ENCODE data around the gene TPRG1L.

TPRG1L gene

DNA sequence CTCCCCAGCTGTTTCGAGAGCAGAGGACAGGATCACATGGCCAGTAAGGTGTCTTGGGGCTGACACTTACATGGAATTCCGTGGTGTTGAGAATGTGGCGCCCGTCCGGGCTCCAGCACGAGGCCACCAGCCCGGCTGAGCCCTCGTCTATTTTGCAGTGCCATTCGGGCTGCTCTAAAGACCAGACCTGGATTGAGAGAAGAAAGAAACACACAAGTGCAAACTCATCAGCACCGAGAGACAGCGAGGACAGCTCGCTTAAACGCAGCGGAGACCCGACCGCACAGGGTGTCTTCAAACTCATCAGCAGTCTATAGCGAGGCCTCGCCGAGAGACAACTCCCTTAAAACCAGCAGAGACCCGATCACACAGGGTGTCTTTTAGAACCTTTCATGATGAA lies 21.8 kb downstream of the TPRG1L start:
- DNase-seq (ENCODE audit: low spot score), result no peak

DNA sequence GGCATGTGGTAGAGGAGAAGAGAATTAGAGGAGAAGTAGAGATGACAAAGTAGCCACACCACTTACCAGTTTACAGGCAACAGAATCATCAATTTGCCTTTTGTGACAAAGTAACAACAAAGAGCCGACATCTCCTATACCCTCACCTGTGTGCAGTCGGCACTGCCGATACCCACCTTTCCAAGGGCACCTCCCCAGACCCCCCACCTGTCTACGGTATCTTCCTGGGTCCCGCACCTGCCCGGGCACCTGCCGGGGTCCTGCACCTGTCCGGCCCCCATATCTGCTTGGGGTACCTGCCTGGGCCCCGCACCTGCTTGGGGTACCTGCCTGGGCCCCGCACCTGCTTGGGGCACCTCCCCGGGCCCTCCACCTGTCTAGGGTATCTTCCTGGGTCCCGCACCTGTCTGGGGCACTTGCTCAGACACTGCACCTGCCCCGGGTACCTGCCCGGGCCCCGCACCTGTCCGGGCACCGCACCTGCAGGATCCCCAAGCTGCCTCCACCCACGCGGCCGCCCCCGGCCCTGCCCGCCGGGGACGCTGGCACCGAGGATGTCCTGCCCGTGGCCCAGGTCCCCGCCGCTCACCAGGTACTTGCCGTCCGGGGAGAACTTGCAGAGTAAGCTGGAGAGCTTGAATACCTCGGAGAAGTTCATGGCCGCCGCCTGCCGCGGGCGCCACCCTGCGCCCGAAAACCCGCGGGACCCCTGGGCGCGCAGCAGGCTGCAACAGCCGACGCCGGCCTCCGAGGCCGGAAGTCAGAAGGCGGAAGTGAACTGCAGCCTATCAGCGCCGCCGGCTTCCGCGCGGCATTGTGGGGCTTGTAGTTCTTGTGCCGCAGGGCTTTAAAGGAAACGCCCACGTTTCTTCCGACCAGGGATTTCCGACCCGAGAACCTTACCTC lies 24.8 kb downstream of the TPRG1L start, which contains the start of gene WRAP73:
TSS of gene WRAP73 (minus strand) at position 762 of the 906 bp plus-strand sequence. CDS start at position 658, 104 bp downstream.
- DNase-seq (ENCODE audit: low spot score), result peak; percentile 91

DNA sequence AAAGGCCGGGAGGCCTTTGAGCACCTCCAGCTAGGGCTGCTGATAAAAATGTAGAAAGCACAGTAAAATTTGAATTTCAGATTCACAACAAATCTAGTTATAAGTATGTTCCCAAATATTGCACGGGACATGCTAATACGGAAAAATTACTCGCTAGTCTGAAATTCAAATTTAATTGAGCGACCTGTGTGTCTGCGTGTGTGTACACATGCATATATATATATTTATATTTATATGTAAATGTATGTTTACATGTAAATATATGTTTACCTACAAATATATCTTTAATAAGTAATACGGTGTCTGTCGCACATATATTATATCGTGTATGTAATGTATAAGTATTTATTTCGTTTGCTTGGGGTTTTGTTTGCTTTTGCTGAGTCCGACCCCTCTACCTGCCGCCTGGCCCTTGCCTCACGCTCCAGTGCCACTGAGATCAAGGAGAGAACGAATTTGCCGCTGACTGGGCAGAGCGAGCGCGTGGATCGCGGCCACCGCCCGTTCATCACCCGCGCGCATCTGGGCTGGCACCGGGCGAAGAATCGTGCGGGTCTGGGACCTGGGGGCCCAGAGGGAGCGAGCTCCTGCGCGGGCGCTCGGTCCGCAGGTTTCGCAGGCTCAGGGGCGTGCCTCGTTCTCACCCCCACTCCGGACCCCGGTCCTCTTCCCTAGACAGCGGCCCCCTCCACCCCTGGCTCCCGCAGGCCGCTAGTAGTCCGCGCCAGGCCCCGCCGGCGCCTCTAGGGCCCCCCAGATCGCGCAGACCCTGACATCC lies 25.6 kb downstream of the TPRG1L start:
- DNase-seq (ENCODE audit: low spot score), result no peak

DNA sequence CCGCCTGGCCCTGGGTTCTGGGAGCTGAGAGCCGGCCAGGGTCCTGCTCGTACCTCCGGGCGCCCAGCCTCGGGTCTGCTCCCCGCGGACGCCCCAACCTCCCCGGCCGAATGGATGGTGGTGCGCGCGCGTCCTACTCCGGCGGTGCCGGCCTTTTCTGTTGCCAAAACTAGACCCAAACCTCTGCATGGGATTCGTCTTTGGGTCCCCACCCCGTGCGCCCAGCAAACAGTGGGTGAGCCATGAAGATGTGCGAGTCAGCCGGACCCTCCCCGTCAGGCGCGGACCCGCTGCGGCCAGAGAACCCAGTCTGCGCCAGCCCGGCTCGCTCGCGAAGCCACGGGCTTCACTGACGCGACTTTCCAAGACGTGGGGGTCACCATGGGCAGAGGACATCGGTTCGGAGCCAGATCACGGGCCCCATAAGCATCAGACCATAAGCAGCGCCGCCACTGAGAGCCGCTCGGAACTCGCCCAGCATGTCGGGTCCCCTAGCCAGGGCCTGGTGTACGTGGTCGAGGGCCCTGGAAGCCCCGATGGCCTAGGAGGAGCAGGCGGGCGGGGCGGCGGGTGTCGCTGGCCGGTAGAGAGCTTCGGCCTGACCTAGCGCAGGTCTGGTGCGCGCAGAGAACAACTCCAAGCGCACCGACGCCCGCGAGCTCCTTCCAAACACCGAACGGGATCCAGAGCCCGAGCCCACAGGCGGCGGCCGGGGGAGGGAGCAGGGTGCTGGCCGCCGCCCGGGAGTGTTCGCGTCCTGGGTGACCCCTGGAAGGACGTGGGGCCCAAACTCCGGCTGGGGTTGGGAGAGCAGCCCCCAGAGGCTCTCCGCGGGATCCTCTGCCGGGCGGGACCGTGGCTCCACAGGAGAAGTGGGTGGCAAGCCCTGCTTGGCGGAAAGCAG lies 26.5 kb downstream of the TPRG1L start:
- DNase-seq (ENCODE audit: low spot score), result no peak

DNA sequence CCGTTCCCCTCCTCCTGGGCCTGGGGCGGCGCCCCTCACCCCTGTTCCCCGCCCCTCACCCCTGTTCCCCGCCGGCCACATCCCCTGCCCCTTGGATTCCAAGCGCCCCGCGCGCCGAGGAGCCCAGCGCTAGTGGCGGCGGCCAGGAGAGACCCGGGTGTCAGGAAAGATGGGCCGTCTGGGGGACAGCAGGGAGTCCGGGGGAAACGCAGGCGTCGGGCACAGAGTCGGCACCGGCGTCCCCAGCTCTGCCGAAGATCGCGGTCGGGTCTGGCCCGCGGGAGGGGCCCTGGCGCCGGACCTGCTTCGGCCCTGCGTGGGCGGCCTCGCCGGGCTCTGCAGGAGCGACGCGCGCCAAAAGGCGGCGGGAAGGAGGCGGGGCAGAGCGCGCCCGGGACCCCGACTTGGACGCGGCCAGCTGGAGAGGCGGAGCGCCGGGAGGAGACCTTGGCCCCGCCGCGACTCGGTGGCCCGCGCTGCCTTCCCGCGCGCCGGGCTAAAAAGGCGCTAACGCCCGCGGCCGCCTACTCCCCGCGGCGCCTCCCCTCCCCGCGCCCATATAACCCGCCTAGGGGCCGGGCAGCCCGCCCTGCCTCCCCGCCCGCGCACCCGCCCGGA lies 27.2 kb downstream of the TPRG1L start, which contains the start of gene TP73:
TSS of gene TP73 (plus strand) at position 587 of the 618 bp plus-strand sequence. CDS start 29,850 bp downstream, outside the sequence.
- DNase-seq (ENCODE audit: low spot score), result no peak

DNA sequence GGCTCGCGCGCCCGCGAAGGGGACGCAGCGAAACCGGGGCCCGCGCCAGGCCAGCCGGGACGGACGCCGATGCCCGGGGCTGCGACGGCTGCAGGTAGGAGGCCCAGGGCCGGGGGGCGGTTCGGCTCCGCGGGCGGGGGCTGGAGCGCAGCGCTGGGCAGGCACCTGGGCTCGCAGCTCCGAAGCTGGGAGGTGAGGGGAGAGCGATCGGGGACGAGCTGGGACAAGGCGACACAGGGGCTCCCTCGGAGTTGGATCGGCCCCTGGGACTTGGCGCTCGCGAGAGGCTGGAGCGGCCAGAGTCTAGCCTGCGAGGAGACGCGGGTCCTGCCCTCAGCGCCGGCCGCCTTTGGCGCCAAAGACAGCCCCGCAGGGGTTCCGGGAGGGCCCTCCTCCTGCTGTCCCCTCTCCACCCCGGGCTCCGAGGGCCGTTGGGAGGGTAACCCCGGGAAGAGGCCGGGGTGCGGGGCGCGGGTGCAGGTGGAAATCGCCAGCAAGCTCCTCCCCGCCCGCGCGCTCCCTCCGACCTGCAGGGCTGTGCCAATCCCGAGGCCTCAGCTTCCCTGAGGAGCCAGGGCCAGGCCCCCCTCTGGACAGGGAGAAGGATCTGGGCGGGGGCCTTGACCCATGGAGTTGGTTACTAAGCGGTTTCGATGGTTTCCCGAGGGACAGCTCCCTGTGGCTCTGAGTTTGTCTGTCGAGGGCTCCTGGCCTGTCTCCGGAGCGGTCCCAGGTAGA lies 27.9 kb downstream of the TPRG1L start:
- no peak for DNase-seq (ENCODE audit: low spot score)

DNA sequence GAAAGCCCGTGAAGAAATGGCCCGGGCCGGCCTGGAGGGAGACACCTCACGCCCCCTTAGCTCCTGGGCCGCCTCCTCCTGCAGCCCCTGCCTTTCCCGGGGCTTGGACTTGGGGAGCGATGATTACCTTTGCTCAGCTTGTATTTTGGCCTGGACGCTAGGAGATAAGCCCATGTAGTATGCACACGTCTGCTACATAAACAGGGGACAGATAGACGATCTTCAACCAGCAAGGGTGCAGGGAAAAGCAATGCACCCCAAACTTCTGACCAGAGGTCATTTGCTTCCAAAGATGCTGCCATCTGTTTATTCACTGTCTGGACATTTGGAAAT lies 28.4 kb downstream of the TPRG1L start:
- DNase-seq (ENCODE audit: low spot score), result no peak

DNA sequence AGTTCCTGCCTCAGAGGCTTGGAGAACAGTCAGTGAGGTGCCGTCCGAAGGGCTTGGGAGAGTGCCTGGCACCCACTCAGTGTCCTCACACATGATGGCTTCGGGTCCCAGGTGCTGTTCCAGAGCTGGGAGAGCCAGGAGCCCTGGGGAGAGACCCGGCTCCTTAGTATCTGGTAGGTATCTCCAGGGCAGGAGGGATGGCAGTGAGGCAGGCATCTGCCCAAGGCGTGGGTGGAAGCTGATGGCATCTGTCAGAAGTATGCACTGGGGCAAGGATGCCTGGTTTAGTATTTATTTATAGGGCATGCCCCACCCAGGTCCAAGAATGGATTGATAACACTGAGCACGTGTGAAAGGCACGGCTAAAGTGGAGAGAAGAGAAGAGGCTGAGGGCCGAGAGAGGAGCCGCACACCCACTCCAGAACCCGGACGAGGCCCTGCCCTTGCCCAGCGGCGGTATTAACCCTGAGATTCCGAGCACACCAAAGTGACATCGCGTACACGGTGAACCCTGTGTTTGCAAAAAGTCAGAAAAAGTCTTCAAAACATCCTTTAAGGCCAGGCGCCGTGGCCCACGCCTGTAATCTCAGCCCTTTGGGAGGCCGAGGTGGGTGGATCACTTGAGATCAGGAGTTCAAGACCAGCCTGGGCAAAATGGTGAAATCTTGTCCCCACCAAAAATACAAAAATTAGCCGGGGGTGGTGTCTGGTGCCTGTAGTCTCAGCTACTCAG lies 29.9 kb downstream of the TPRG1L start:
- DNase-seq (ENCODE audit: low spot score), result no peak

DNA sequence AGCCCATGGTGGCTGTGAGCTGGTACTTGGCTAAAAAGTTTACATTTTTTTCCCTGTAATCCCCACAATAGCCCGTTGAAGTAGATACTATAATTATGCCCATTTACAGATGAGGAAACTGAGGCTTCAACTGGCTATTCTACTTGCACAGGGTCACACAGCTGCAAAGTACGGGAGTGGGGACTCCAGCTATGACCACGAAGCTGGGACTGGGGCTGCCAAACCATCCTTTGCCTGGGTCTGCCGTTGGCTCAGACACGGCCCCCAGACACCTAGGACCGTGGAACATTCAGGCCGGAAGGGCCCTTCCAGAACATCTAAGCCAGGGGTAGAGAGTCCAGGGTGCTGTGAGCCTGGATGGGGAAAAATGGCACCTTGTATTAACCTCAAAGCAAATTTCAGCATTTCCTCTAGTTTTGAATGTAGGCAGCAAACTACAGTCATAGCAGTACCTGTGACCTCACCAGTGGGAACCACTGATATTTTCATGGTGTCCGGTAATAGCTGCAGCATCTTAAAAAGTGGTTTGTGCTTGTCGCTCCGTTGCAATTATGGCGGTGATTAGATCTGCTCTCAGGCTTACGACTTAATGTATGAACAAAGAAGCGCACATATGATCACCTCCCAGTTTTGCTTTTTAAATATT lies 31.8 kb downstream of the TPRG1L start:
- DNase-seq (ENCODE audit: low spot score), result no peak

DNA sequence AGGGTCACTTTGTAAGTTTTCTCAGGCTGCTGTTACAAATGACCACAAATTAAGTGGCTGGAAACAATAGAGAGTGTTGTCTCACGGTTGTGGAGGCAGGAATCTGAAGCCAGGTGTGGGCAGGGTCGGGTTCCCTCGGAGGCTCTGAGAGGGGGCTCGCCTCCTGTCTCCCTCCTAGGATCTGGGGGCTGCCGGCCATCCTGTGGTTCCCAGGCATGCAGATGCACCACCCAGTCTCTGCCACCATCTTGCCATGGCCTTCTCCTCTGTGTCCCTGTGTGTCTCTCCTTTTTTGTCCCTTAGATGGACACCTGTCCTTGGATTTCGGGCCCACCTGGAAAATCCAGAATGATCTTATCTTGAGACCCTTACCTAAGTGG lies 32.3 kb downstream of the TPRG1L start:
- DNase-seq (ENCODE audit: low spot score), result no peak

DNA sequence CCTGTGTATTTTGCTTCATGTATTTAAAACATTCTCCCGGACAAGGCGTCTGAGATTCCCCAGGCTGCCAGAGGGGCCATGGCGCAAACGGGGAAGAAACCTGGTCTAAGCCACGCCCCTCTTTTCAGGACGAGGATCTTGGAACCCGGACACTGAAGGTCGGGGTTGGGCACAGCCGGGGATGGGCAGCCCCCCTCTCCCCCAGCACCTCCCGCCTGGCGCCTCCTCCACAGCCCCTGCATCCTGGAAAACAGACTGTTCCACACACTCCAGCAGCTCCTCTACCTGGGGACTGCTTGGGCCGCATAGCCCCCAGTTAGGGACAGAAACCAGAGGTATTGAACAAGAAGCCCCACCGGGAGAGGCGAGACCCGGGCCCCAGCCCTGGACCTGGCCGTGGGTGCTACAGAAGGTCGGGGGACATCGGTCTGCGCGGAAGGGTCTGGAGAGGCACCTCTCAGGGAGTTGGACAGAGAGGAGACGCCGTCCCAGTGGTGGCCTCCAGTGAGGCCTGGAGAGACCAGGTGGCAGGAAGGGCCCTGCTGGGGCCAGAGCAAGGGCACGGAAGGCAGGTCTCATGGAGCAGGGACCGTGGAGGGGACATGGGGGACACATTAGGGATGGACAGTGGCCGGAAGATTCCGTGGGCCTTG lies 32.9 kb downstream of the TPRG1L start:
- no peak for DNase-seq (ENCODE audit: low spot score)

DNA sequence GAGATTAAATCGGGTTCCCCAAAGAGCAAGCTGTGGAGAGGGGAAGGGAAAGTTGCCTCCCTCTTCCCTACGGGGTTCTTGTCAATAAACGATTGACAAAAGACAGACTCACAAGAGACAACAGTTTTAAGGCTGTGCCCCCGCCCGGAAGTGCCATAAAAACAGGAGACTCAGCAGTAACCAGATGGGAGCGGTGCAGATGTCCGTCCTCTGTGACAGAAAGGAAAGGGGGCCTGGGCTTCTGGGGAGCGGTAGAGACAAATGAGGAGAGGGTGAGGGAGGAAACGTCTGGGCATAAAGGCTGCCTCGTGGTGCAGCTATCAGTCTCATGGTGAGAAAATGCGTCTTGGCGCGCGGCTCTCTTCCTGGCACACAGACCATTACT lies 33.4 kb downstream of the TPRG1L start:
- DNase-seq (ENCODE audit: low spot score), result no peak

DNA sequence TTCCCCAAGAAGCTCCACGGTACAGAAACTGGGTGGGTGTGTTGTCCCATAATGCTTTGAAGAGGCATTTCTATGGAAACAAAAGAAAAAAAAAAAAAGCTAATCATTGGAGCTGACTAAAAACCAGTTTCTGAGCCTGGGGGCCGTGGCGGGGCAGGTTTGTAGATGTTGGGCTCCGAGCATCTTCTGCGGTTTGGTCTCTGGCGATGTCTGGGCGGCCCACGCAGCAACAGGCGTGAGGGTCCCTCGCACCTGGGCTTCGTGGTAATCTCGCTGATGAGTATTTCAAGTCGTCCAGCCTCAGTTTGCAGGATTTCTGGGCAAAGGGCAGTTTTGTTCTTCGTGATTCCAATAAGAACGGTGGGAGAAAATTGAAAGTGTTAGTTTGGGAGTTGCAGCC lies 34.3 kb downstream of the TPRG1L start:
- no peak for DNase-seq (ENCODE audit: low spot score)

DNA sequence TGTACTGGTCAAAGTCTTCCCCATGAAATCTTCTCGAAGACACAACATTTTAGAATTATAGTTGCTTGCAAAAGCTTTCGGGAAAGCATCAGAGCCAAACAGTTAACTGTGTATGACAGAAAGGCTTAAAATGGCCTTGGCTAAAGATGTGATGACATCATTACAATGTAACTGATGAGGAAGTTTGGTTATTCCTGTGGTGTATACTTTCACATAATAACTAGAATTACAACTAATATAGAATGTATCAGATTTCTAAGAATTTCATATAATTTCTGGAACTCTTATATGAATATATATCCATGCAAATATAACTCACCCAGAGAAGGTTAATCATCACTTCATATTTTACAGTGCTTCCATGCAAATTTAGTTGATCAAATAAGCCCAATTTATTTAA lies 35.9 kb downstream of the TPRG1L start:
- DNase-seq (ENCODE audit: low spot score), result no peak

DNA sequence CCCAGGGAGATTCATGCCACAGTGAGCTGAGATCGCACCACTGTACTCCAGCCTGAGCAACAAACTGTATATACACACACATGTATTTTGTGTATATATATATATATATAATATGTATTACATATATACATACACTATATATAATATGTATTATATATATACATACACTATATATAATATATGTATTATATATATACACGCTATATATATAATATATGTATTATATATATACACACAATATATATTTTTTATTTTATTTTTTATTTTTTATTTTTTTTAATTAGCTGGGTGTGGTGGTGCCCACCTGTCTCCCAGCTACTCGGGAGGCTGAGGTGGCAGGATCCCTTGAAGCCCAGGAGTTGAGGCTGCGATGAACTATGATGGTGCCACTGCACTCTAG lies 36.8 kb downstream of the TPRG1L start:
- no peak for DNase-seq (ENCODE audit: low spot score)

DNA sequence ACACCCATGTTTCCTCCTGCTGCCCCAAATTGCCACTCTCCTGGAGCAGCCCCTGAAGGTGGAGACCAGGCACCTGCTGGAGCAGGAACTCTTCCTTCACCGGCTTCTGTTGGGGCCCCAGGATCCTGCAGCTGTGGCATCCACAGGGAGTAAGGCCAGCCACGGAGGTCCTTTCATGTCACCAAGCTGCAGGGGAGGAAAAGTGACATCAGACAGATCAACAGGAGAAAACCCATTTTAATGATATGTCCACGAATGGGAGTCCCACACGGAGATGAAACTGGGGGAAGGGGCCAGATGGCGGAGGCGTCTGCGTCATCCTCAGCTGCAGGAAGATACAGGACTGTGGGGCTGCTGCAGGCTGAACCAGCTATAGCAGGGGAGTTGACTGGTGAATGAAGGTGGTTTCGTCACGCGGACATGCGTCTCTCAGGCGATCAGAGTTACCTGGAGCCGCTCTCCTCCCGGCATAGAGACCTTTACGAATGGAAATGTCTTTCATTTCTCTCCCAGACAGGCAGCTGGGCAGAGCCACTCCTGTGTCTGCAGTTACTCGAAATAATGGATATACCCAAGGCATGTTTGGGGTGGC lies 37.4 kb downstream of the TPRG1L start:
- DNase-seq (ENCODE audit: low spot score), result no peak

DNA sequence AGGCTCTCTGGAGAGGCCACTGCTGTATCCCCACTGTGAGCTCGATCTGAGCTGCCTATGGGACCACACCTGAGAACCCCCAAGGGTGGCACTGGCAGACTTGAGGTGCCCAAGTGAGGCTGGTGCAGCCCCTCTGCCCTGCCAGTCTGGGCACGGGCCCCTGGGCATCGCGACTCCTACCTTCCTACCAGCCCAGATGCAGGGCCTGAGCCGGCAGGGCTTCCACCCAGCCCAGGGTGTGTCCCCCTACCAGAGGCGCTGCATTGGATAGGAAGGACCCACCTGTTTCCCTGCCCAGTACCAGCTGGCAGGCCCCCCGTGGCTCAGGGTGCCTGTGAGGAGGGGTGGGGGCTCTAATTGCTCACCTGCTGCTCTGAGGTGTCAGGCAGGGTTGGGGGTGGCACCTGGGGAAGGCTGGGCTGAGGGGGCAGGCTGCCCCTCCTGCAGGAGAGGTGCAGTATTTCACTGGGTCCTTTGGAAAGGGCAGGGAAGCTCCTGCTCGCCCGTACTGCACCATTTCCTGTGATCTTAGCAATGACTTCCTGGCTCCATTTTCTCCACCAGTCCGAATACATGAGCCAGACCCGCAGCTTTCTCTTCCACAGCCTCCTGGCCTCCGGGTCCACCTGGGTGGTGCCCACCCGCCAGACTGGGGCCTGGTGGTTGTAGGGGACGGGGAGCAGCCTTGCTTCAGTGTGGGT lies 39.3 kb downstream of the TPRG1L start:
- no peak for DNase-seq (ENCODE audit: low spot score)

DNA sequence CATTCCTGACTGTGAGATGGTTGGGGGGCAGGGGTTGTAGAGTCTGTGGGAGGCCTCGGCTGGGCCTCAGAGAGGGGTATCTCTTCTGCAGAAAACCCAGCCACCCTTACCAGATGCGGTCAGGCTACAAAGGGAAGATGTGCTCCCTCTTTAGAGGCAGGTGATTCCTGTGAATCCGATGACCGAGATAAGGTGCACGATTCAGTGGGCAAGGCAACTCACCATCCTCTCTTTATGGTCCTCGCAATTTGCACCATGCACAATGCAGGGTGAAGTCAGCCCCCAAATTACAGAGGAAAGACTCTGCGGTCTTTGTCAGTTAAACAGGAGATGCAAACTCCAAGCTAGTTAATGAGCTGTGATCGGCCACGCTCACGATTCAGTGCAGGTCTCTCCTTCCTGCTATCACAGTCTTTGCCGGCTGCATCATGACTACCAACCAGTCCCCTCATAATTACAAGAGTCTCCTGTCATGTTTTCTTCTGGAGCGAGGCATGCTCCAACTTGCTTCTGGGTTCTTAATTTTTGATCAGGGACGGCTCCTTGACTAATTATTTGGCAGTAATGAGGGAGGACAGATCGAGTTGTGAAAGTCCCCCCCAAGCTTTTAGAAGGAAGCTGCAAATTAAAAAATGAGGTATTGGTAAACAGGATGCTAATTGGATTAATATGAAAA lies 40.0 kb downstream of the TPRG1L start:
- no peak for DNase-seq (ENCODE audit: low spot score)

Data from kidney tubule cell (primary cell).